ENCODE data around the gene PRELP.

The PRELP gene

DNA sequence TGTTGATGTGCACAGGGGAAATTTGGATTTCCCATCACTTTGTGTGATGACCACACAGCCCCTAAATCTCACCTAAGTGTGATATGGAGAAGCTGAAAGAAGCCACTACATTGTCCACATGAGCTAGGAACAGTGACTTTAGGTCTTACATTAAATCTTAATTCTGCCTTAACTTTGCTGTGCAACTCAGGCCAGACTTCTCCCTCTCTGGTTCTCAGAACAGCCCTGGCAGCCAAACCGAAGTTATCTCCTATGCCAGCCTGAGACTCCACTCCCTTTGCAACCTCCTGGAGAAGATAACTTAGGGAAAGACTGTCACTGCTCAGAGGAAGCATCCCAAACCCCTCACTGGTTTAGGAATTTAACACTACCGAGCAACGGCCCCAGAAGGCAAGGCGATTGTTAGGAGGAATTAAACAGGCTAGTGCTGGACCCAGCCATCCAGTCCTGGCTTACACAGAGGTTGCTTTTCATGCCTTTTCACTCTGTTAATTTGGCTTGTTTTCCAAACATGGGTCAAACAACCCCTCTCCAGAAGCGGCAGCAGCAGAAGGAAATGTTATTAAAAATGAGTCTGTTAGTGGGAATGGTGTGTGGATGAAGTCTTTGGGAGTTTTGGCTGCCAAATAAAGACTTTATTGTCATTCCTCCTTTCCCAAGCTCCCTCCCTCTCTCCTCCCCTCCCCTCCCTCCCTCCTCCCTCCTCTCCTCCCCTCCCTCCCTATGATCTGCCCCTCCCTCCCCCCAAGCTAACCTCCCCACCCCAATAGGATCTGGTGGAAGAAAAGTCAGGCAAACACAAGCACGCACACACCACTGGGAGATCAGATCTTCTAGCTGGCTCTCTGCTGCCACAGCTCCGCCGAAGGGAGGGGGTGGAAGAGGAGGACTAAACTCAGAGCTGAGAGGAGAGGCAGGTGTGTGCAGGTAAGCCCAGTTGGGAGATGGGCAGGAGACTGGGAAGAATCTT, at the start of gene PRELP:
Gene PRELP (plus strand): TSS at position 795 of the 970 bp plus-strand sequence. CDS start 7,379 bp downstream, outside the sequence.
- no peaks in the 10 kb centered on the region for H3K27me3 ChIP-seq (ENCODE audit: control insufficient read depth, insufficient read depth, low read length)
- no peaks in the 10 kb centered on the region for H3K36me3 ChIP-seq (ENCODE audit: control insufficient read depth, insufficient read depth, low read length)
- H3K4me3 ChIP-seq (ENCODE audit: low read depth, low read length), result peak within 1 kb of the TSS; percentile 20
- H3K4me1 ChIP-seq (ENCODE audit: control insufficient read depth, insufficient read depth, low read length), result peaks cover 17% of the 10 kb centered on the region
- H3K9ac ChIP-seq (ENCODE audit: low read length), result no peak within 1 kb of the TSS
- H3K27ac ChIP-seq (ENCODE audit: low read depth, low read length), result no peak within 1 kb of the TSS
- H3K9me3 ChIP-seq (ENCODE audit: control insufficient read depth, insufficient read depth, low read depth, low read length), result no peaks in the 10 kb centered on the region

DNA sequence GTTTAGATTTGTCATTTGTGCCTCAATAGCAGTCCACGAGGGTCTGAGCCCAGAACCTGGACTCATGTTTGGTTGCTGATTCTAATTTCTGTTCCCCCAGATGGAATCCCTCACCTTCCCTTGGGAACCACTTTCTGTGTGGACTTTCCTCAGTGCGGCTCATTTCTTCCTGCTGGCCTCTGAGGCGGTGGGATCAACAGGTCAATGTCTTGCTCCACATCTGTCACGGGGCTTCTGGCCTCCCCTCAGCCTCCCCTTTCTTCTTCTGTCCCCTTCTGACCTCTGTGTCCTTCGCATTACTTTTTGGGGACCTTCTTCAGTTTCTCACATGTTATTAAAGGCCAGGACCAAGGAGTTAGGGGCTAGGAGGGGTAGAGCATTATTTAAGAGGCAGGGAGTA, 49.2 kb upstream of the PRELP start:
- Histone ChIP-seq H3K27ac (ENCODE audit: low read depth, low read length) (no peak overlapping the region), H3K9ac (ENCODE audit: low read length) (no peak overlapping the region), H3K27me3 (ENCODE audit: control insufficient read depth, insufficient read depth, low read length) (peaks cover 18% of the 10 kb centered on the region; the same call in 1 of the 2 replicates), H3K4me3 (ENCODE audit: low read depth, low read length) (no peak overlapping the region), H3K9me3 (ENCODE audit: control insufficient read depth, insufficient read depth, low read depth, low read length) (no peaks in the 10 kb centered on the region), H3K4me1 (ENCODE audit: control insufficient read depth, insufficient read depth, low read length) (no peaks in the 10 kb centered on the region), H3K36me3 (ENCODE audit: control insufficient read depth, insufficient read depth, low read length) (no peaks in the 10 kb centered on the region)

DNA sequence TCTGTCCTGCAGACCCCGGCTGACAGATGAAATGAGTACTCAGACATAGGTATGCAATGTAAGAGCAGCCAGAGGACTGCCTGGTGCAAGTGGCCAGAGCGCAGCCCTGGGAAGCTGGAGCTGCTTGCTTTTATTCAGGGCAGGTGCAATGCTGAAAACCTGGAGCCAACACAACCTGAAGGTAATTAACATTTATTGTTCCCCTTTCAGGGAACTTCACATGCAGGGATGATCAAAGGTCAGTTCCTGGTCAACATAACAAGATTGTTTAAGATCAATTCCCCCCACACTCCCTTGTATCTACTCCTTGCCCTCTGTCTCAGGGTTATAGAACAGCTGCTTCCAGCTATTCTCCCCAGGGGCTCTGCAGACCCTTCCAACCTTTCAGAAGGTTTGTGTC, 48.7 kb upstream of the PRELP start:
- no peaks in the 10 kb centered on the region for H3K4me1 ChIP-seq (ENCODE audit: control insufficient read depth, insufficient read depth, low read length)
- H3K9ac ChIP-seq (ENCODE audit: low read length), result no peak overlapping the region
- H3K27me3 ChIP-seq (ENCODE audit: control insufficient read depth, insufficient read depth, low read length), result peaks cover 18% of the 10 kb centered on the region; the same call in 1 of the 2 replicates
- H3K9me3 ChIP-seq (ENCODE audit: control insufficient read depth, insufficient read depth, low read depth, low read length), result no peaks in the 10 kb centered on the region
- no peak overlapping the region for H3K4me3 ChIP-seq (ENCODE audit: low read depth, low read length)
- no peaks in the 10 kb centered on the region for H3K36me3 ChIP-seq (ENCODE audit: control insufficient read depth, insufficient read depth, low read length)
- no peak overlapping the region for H3K27ac ChIP-seq (ENCODE audit: low read depth, low read length)

DNA sequence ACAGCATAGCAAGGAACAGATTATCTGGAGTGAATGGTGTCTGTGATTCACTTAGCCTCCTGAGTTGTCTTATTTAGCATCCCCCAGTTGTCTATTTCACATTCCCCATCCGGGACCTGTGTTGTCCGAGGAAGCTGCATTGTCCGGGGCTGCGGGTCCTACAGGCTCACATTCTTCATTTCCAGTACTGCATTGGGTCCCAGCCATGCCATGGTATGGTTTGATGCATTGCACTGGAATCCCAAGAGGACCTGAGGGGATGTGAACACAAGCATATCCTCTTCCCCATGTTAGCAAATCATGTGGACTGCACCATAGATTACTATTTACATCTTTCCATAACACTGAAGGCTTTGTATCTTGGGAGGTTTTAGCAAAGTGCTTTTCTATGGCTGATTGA, 48.2 kb upstream of the PRELP start:
- H3K4me1 ChIP-seq (ENCODE audit: control insufficient read depth, insufficient read depth, low read length), result peaks cover 4% of the 10 kb centered on the region; the same call in 1 of the 2 replicates
- H3K27me3 ChIP-seq (ENCODE audit: control insufficient read depth, insufficient read depth, low read length), result peaks cover 18% of the 10 kb centered on the region; the same call in 1 of the 2 replicates
- H3K27ac ChIP-seq (ENCODE audit: low read depth, low read length), result no peak overlapping the region
- no peak overlapping the region for H3K4me3 ChIP-seq (ENCODE audit: low read depth, low read length)
- no peaks in the 10 kb centered on the region for H3K9me3 ChIP-seq (ENCODE audit: control insufficient read depth, insufficient read depth, low read depth, low read length)
- no peaks in the 10 kb centered on the region for H3K36me3 ChIP-seq (ENCODE audit: control insufficient read depth, insufficient read depth, low read length)
- H3K9ac ChIP-seq (ENCODE audit: low read length), result no peak overlapping the region

DNA sequence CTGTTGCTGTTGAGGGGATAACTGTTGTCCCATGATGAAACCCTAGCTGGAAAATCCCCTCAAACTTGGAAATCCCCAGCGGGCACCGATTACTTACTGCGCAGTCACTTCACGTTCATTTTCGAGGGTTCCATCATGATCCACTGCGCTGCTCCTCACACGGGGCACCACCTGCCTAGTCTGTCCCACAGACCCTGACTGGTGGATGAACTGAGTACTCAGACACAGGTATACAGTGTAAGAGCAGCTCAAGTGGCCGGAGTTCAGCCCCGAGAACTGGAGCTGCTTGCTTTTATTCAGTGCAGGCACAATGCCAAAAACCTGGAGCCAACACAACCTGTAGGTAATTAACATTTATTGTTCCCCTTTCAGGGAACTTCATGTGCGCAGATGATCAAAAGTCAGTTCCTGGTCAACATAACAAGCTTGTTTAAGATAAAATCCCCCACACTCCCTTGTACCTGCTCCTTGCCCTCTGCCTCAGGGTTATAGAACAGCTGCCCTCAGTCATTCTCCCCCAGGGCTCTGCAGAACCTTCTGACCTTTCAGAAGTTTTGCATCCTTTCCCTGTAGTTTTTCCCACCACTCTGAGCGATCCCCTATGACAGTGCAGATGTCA, 46.5 kb upstream of the PRELP start:
- peaks cover 16% of the 10 kb centered on the region; the same call in 1 of the 2 replicates for H3K27me3 ChIP-seq (ENCODE audit: control insufficient read depth, insufficient read depth, low read length)

DNA sequence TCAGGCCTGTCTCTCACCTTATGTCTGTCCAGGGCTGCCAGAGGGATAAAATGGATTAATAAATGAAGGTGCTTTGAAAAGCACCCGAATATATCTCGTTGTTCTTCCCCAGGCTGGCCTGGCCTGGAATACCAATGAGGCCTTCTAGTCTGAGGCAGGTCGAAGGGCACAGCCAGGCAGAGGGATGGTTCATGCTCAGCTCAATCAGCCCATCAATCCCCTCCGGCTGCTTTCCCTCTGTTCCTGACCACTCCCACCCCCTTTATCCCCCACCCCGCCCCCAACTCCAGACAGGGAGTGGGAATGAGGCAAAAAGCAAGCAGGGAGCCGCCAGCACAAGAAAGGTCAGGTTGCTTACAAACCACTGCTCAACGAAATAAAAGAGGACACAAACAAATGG, 40.0 kb upstream of the PRELP start:
- Histone ChIP-seq H3K9me3 (ENCODE audit: control insufficient read depth, insufficient read depth, low read depth, low read length) (no peaks in the 10 kb centered on the region), H3K27me3 (ENCODE audit: control insufficient read depth, insufficient read depth, low read length) (0 out of 2 replicates have a peak, but pooled peaks cover 3% of the 10 kb centered on the region)

More for the DNA sequence above, 46.5 kb upstream of the PRELP start:
- H3K27ac ChIP-seq (ENCODE audit: low read depth, low read length), result no peak overlapping the region
- no peaks in the 10 kb centered on the region for H3K36me3 ChIP-seq (ENCODE audit: control insufficient read depth, insufficient read depth, low read length)
- no peak overlapping the region for H3K9ac ChIP-seq (ENCODE audit: low read length)
- H3K9me3 ChIP-seq (ENCODE audit: control insufficient read depth, insufficient read depth, low read depth, low read length), result no peaks in the 10 kb centered on the region
- H3K4me3 ChIP-seq (ENCODE audit: low read depth, low read length), result no peak overlapping the region
- H3K4me1 ChIP-seq (ENCODE audit: control insufficient read depth, insufficient read depth, low read length), result peaks cover 4% of the 10 kb centered on the region; the same call in 1 of the 2 replicates

DNA sequence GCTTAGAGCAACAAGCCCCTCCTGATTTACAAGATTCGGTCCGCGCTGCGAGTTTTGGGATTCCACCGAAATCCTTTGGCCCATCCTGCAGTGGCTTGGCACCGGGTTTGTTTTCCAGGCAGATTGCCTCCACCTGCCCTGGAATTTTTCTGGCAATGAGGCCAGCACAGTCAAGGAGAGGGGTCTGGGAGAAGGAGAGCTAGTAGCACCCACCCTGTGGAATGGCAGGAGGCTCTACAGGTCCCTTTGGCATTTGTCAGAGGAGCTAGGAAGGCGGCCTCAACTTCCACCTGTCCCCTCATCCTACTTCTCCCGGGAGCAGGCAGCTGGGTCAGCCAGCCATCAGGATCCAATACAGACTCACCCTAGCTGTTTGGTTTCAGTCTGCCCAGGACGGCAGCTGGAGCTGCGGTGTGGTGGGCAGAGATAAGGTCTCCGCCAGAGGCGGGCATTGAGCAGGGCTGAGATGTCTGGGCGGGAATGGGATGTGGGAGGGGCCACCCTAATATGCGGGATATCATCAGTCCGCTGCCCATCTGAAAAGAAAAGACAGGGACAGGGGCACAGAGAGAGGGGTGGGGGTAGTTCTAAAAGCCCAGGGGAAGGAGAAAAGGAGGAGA, 37.8 kb upstream of the PRELP start:
- H3K27ac ChIP-seq (ENCODE audit: low read depth, low read length), result no peak overlapping the region

More for the DNA sequence above, 40.0 kb upstream of the PRELP start:
- Histone ChIP-seq H3K4me1 (ENCODE audit: control insufficient read depth, insufficient read depth, low read length) (peaks cover 4% of the 10 kb centered on the region; the same call in 1 of the 2 replicates), H3K36me3 (ENCODE audit: control insufficient read depth, insufficient read depth, low read length) (no peaks in the 10 kb centered on the region), H3K4me3 (ENCODE audit: low read depth, low read length) (no peak overlapping the region), H3K9ac (ENCODE audit: low read length) (no peak overlapping the region), H3K27ac (ENCODE audit: low read depth, low read length) (no peak overlapping the region)

DNA sequence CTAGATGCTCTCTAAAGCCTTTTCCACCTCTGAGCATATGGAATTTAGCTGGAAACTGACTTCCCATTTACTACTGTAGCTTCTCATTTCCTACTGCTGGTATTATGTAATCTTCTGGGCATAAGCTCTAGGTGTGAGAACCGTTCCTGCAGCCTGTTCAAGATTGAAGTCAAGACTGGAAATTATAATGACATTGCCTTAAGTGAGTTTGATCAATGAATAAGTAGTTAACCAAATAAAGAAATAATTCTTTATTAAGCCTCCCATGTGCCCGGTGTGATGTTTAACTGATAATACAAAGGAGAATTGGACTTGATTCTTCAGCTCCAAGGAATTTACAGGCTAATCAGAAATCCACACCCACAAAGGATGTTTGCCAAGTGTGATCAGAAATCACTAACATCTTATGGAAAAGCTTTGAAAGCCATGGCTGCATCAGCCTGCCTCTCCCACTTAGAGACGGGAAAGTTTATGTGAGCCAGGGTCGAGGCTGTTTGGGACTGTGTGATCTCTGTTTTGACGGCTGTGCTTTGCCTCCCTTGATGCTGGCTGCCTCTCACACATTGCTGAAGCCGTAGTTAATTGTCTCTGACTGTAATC, 36.4 kb upstream of the PRELP start:
- no peak overlapping the region for H3K9ac ChIP-seq (ENCODE audit: low read length)
- H3K27ac ChIP-seq (ENCODE audit: low read depth, low read length), result no peak overlapping the region
- H3K9me3 ChIP-seq (ENCODE audit: control insufficient read depth, insufficient read depth, low read depth, low read length), result no peaks in the 10 kb centered on the region
- no peaks in the 10 kb centered on the region for H3K36me3 ChIP-seq (ENCODE audit: control insufficient read depth, insufficient read depth, low read length)
- H3K4me1 ChIP-seq (ENCODE audit: control insufficient read depth, insufficient read depth, low read length), result peaks cover 16% of the 10 kb centered on the region
- H3K27me3 ChIP-seq (ENCODE audit: control insufficient read depth, insufficient read depth, low read length), result peaks cover 3% of the 10 kb centered on the region; the same call in 1 of the 2 replicates
- H3K4me3 ChIP-seq (ENCODE audit: low read depth, low read length), result no peak overlapping the region

More for the DNA sequence above, 37.8 kb upstream of the PRELP start:
- Histone ChIP-seq H3K27me3 (ENCODE audit: control insufficient read depth, insufficient read depth, low read length) (peaks cover 3% of the 10 kb centered on the region; the same call in 1 of the 2 replicates), H3K4me3 (ENCODE audit: low read depth, low read length) (no peak overlapping the region), H3K36me3 (ENCODE audit: control insufficient read depth, insufficient read depth, low read length) (no peaks in the 10 kb centered on the region), H3K4me1 (ENCODE audit: control insufficient read depth, insufficient read depth, low read length) (peaks cover 3% of the 10 kb centered on the region), H3K9ac (ENCODE audit: low read length) (no peak overlapping the region), H3K9me3 (ENCODE audit: control insufficient read depth, insufficient read depth, low read depth, low read length) (no peaks in the 10 kb centered on the region)

DNA sequence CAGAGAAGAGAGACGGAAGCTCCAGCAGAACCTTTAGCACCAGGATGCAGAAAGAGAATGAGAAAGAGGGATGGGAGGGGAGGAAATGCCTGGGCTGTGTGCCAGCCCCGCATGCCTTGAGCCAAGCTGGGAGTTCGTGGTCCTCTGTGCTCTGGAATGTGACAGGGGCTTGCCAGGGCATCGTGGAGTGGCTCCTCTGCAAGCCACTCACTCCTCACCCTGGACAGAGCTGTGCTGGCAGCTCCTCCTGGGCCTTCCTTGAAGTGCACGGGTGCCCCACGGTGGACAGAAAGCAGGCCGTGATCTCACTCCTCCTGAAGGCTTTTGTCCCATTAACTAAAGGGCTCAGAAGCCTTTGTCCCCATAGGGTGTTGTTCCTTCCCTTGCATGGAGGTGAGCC, 34.8 kb upstream of the PRELP start:
- Histone ChIP-seq H3K4me3 (ENCODE audit: low read depth, low read length) (no peak overlapping the region), H3K36me3 (ENCODE audit: control insufficient read depth, insufficient read depth, low read length) (no peaks in the 10 kb centered on the region), H3K9ac (ENCODE audit: low read length) (no peak overlapping the region), H3K27ac (ENCODE audit: low read depth, low read length) (no peak overlapping the region), H3K27me3 (ENCODE audit: control insufficient read depth, insufficient read depth, low read length) (peaks cover 3% of the 10 kb centered on the region; the same call in 1 of the 2 replicates), H3K9me3 (ENCODE audit: control insufficient read depth, insufficient read depth, low read depth, low read length) (peaks cover 10% of the 10 kb centered on the region), H3K4me1 (ENCODE audit: control insufficient read depth, insufficient read depth, low read length) (peaks cover 16% of the 10 kb centered on the region)

DNA sequence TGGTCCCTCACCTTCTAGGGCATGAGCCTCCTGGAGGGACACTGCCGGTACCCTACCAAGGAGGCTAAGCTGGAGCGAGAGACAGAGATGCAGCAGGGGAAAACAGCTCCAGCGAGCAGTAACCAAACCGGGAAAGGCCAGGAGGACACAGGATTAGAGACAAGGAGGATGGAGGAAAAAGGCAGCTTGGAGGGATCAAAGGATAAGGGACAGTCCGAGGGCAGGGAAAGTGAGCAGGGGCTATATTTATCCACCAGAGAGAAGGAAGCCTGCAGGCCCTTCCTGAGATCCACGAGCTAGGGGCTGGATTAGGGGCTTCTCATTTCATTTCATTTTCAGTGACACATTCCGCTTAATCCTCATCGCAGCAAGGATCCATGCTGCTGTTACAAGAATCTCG, 33.8 kb upstream of the PRELP start:
- Histone ChIP-seq H3K4me3 (ENCODE audit: low read depth, low read length) (no peak overlapping the region), H3K27ac (ENCODE audit: low read depth, low read length) (no peak overlapping the region), H3K9ac (ENCODE audit: low read length) (no peak overlapping the region), H3K9me3 (ENCODE audit: control insufficient read depth, insufficient read depth, low read depth, low read length) (peaks cover 11% of the 10 kb centered on the region), H3K4me1 (ENCODE audit: control insufficient read depth, insufficient read depth, low read length) (peaks cover 16% of the 10 kb centered on the region), H3K27me3 (ENCODE audit: control insufficient read depth, insufficient read depth, low read length) (peaks cover 3% of the 10 kb centered on the region; the same call in 1 of the 2 replicates), H3K36me3 (ENCODE audit: control insufficient read depth, insufficient read depth, low read length) (no peaks in the 10 kb centered on the region)
